Measurements from ENCODE around the gene PLPPR2.
"Not testable (repeated sequence)": the region's sequence is repeated elsewhere in the genome, so short reads cannot be mapped to it uniquely, and the experiment has no call there.

The PLPPR2 gene

DNA sequence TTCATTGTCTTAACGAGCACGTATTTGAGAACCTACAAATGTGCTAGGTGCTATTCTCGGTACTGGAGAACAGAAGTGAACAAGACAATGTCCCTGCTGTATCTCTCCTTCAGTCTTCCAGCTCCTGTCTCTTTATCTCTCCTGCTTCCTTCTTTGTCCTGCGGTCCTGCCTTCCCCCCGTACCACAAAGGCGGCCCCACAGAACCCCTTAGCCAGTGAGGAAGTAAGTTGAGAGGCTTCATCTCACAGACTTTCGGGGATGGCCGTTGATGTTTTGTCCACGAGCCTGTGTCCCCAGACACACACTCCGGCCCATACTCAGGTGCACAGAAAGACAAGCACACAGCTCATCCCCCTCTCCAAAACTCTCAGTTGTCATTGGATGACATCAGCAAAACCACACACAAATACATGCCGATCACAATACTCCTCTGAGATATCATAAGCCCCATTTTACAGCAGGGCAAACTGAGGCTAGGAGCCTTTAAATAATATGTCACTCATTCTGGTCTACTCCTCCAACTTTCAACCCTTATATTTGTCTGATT, 18.7 kb downstream of the PLPPR2 start:
- Mint-ChIP-seq H3K4me1 (peaks cover 24 to 27% of the 10 kb centered on the region in 2 donors), H3K4me3 (no peak overlapping the region), H3K36me3 (peaks cover 18 to 27% of the 10 kb centered on the region in 2 donors), H3K27ac (no peak overlapping the region), H3K27me3 (no peaks in the 10 kb centered on the region), H3K9me3 (peaks cover 0 to 2% of the 10 kb centered on the region in 2 donors)
- ATAC-seq (replicated peaks) (no peak), DNase-seq (no peak)

DNA sequence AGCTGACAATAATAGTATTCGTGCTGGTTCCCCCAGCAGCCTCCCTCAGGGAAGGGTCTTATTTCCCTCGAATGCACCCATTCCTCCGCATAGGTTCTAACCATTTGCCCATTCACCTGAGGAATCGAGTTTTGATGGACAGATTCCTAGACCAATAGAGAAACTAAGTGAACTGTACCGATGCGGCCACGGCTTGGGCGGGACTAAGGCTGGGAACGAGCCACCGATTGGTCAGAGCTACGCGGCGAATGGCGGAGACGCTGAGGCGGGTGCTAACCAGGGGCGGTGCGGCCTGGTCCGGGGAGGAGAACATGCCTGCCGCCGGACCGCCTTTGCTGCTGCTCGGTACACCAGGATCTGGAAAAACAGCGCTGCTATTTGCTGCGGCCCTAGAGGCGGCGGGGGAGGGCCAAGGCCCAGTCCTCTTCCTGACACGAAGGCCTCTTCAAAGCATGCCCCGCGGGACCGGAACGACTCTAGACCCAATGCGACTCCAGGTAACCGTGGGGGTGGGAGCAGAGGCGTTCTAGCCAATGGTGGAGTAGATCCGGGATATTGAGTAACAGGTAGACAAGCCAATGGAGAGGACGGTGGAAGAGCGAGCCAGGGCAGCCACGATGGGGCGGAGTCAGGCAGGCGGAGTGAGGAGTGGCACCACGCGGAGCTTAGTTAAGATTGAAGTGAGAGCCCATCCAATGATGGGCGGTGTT, 19.4 kb downstream of the PLPPR2 start, which contains the start of gene SWSAP1:
TSS of gene SWSAP1 (plus strand) at position 234 of the 710 bp plus-strand sequence. CDS start at position 249, 15 bp downstream.
- Mint-ChIP-seq H3K9me3 (peaks cover 0 to 2% of the 10 kb centered on the region in 2 donors), H3K4me1 (peaks cover 23 to 27% of the 10 kb centered on the region in 2 donors), H3K36me3 (peaks cover 14 to 21% of the 10 kb centered on the region in 2 donors), H3K27ac (no peak within 1 kb of the TSS), H3K4me3 (no peak within 1 kb of the TSS), H3K27me3 (no peaks in the 10 kb centered on the region)
- peak; percentile 98 for DNase-seq
- peak; percentile 91 to 92 for ATAC-seq (replicated peaks)

DNA sequence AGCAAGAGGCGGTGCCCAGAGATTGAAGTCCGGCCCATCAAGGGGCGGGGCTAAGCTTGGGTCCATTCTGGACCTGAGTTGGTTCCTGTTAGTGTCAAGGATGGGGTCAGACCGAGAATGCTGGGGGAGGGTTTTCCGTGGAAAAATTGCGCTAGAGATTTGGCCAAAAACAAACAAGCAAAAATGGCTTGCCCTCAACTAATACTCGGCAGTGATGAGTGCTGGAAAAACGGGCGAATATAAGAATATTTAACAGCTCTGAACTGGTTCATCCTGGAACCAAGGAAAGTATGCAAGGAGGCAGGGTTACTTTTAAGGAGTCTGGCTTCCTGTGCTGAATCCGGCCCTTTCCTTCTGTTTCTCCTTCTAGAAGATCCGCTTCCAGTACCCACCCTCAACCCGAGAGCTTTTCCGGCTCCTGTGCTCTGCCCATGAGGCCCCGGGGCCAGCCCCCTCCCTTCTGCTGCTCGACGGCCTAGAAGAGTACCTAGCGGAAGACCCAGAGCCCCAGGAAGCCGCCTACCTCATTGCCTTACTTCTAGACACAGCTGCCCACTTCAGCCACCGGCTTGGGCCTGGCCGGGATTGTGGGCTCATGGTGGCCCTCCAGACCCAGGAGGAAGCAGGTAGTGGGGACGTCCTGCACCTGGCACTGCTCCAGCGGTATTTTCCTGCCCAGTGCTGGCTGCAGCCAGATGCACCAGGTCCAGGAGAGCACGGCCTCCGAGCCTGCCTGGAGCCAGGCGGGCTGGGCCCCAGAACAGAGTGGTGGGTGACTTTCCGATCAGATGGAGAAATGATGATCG, 20.1 kb downstream of the PLPPR2 start:
- peaks cover 14 to 22% of the 10 kb centered on the region in 2 donors for H3K36me3 Mint-ChIP-seq
- peaks cover 26 to 33% of the 10 kb centered on the region in 2 donors for H3K4me1 Mint-ChIP-seq
- DNase-seq: peak; percentile 67
- ATAC-seq (replicated peaks): peak; percentile 54 to 61
- peaks cover 0 to 2% of the 10 kb centered on the region in 2 donors for H3K9me3 Mint-ChIP-seq
- no peak overlapping the region for H3K27ac Mint-ChIP-seq
- no peaks in the 10 kb centered on the region for H3K27me3 Mint-ChIP-seq
- H3K4me3 Mint-ChIP-seq: no peak overlapping the region

DNA sequence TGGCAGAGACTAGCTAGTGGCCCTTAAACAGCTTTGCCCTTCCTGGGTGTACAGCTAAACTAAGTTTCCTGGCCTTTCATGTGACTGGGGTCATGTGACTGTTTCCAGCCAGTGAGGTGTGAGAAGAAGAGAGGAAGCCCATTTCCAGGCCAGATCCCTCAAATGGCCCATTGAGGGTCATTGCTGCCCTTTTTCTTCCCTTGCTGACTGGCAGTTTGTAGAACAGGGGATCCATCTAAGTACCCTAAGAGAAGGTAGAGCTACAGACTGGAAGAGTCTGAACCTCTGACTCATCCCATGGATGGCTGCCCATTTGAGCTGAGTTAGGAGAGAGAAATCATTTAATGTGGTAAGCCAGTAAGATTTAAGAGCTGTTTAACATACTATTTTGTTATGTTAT, 22.0 kb downstream of the PLPPR2 start:
- DNase-seq: no peak
- no peaks in the 10 kb centered on the region for H3K27me3 Mint-ChIP-seq
- no peak for ATAC-seq (replicated peaks)
- peak overlapping the region; percentile 33 for H3K27ac Mint-ChIP-seq
- H3K36me3 Mint-ChIP-seq: peaks cover 10 to 12% of the 10 kb centered on the region in 2 donors
- H3K4me3 Mint-ChIP-seq: peak overlapping the region; percentile 45 to 70
- peaks cover 34 to 45% of the 10 kb centered on the region in 2 donors for H3K4me1 Mint-ChIP-seq
- H3K9me3 Mint-ChIP-seq: peaks cover 0 to 2% of the 10 kb centered on the region in 2 donors

DNA sequence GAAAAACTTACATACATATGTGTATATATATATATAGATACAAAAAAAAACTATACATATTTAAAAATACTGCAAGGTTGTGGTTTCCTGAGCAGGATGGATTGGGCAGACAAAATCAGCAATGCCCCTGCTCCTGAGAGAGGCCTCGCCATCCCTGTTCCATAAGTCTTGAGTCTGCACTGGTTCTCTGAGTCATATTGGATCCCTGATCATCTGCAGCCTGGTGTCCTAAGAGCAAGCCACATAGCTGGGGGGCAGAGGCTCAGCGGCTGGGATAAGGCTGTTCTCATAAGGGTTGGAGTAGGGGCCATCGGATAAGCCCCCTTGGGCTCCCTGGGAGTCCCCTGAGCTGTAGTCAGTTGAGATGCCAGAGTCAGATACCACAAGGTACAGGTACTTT, 22.5 kb downstream of the PLPPR2 start:
- Mint-ChIP-seq H3K36me3 (peaks cover 10 to 12% of the 10 kb centered on the region in 2 donors), H3K9me3 (peaks cover 0 to 2% of the 10 kb centered on the region in 2 donors)

DNA sequence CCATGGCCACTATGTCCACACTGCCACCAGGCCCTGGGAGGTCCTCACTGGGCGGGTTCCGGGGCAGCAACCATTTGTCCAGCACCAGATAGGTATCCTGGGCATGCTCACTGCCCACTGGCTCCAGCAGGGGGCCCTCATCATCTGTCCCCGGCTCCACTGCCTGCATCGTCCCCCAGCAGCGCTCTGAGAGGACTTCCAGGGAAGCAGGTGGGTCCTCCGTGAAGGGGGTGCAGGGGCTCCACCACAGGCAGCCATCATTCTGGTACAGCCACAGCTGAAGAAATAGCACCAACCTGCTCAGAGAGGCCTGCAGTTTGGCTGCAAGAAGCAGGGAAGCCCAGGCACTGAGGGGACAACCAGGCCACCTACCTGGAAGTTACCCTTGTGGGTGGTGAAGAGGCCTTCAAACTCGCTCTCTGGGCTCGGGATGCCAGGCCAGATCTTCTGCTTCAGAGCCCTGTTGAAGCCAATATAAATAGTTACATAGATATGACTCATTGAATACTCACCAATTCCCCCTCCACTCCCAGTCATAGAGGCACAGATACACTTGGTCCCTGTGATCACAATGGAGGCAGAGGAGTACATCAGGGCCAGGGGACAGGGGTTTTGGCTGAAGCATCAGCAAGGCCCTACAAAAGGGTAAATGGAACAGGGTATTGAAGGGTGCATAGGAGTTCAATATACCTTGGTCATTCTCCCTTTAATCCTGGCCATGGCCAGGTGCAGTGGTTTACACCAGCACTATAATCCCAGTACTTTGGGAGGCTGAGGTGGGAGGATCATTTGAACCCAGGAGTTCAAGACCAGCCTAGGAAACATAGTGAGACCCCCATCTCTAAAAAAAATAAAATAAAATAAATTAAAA, 23.3 kb downstream of the PLPPR2 start:
- Mint-ChIP-seq H3K27ac (no peak overlapping the region), H3K36me3 (peaks cover 10 to 12% of the 10 kb centered on the region in 2 donors), H3K4me1 (peaks cover 33 to 56% of the 10 kb centered on the region in 2 donors), H3K27me3 (peaks cover 5 to 9% of the 10 kb centered on the region in 2 donors), H3K9me3 (peaks cover 0 to 2% of the 10 kb centered on the region in 2 donors), H3K4me3 (peak overlapping the region in 1 of 2 donors; percentile 24)
- no peak for ATAC-seq (replicated peaks)
- no peak for DNase-seq

More for the DNA sequence above, 22.5 kb downstream of the PLPPR2 start:
- Mint-ChIP-seq H3K4me3 (no peak overlapping the region), H3K27me3 (peaks cover 3% of the 10 kb centered on the region in 2 donors), H3K27ac (no peak overlapping the region), H3K4me1 (peaks cover 36 to 48% of the 10 kb centered on the region in 2 donors)
- ATAC-seq (replicated peaks) (no peak), DNase-seq (no peak)

DNA sequence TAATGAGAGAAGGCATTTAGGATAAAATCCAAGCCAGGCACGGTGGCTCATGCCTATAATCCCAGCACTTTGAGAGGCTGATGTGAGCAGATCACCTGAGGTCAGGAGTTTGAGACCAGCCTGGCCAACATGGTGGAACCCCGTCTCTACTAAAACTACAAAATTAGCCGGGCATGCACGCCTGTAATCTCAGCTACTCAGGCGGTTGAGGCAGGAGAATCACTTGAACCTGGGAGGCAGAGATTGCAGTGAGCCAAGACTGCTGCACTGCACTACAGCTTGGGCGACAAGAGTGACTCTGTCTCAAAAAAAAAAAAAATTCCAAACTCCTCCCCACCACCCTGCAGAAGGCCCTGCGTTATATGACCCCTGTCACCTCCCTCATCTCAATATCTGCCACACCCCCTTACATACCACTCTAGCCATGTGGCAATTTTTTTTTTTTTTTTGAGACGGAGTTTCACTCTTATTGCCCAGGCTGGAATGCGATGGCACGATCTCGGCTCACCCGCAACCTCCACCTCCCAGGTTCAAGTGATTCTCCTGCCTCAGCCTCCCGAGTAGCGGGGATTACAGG, 24.1 kb downstream of the PLPPR2 start:
- Mint-ChIP-seq H3K36me3 (peaks cover 10 to 12% of the 10 kb centered on the region in 2 donors), H3K4me1 (peaks cover 33 to 57% of the 10 kb centered on the region in 2 donors)
- not testable (repeated sequence) for H3K9me3 Mint-ChIP-seq; H3K27me3 Mint-ChIP-seq; ATAC-seq (replicated peaks); H3K27ac Mint-ChIP-seq; DNase-seq; H3K4me3 Mint-ChIP-seq

DNA sequence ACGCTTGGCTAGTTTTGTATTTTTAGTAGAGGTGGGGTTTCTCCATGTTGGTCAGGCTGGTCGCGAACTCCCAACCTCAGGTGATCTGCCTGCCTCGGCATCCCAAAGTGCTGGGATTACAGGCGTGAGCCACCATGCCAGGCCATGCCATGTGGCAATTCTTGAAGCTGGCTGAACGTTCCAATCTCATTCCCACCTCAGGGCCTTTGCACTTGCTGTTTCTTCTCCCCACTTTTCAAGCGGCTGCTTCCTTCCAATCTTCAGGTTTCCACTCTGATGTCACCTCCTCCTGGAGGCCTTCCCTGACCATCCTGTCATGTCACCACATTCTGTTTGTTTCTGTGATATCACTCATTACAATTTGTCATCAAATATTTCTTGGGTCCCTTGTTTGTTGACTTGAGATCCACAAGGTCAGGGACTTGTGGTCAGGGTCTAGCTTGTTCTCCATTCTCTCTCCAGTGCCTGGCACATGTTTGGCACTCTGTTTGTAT, 24.7 kb downstream of the PLPPR2 start:
- Mint-ChIP-seq H3K9me3 (peaks cover 0 to 2% of the 10 kb centered on the region in 2 donors), H3K36me3 (peaks cover 10 to 12% of the 10 kb centered on the region in 2 donors), H3K4me3 (peak overlapping the region; percentile 86 to 95), H3K4me1 (peaks cover 35 to 57% of the 10 kb centered on the region in 2 donors), H3K27me3 (peaks cover 5 to 9% of the 10 kb centered on the region in 2 donors), H3K27ac (peak overlapping the region; percentile 95)
- DNase-seq: no peak
- ATAC-seq (replicated peaks): no peak

DNA sequence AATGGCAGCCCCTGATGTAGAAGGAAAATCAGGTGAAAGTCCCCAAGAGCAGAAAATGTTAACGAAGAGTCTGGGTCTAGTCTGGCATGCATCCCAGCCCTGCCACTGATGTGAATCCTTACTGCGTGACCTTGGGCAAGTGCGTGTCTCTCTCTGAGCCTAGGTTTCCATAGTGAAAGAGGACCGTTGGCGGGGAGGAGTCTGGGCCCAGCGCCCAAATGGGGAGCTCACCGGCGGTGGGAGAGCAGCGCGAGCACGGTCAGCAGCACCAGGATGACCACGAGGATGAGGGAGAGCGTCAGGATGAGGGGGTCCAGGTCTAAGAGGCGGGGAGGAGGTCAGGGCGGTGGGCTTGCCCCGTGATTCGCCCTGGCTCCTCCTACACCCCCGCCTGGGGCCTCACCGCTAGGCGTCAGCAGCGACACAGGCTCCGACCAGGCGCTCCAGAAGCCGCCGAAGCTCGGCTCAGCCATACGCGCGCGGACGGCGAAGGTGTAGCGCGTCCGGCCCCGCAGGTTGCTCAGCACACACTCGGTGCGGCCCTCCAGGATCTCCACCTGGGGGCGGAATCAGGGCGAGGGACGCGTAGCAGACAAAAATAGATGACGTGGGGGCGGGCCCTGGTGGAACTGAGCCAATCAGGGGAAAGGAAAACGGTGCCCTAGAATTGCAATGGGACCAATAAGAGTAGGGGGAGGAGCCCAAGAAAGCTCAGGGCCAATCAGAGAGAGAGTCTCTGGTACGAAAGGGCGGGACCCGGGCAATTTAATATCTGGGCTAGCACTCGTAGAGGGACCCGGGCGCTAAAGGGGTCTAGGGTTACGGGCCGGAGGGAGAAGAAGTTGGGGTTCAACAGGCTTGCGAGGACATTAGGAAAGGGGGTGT, 25.7 kb downstream of the PLPPR2 start:
- ATAC-seq (replicated peaks): peak; percentile 88 to 90
- peak overlapping the region; percentile 86 to 95 for H3K4me3 Mint-ChIP-seq
- H3K9me3 Mint-ChIP-seq: peaks cover 0 to 2% of the 10 kb centered on the region in 2 donors
- peaks cover 5 to 9% of the 10 kb centered on the region in 2 donors for H3K27me3 Mint-ChIP-seq
- peak overlapping the region; percentile 95 for H3K27ac Mint-ChIP-seq
- DNase-seq: peak; percentile 97
- peaks cover 31 to 57% of the 10 kb centered on the region in 2 donors for H3K4me1 Mint-ChIP-seq
- H3K36me3 Mint-ChIP-seq: peaks cover 10% of the 10 kb centered on the region in 2 donors

DNA sequence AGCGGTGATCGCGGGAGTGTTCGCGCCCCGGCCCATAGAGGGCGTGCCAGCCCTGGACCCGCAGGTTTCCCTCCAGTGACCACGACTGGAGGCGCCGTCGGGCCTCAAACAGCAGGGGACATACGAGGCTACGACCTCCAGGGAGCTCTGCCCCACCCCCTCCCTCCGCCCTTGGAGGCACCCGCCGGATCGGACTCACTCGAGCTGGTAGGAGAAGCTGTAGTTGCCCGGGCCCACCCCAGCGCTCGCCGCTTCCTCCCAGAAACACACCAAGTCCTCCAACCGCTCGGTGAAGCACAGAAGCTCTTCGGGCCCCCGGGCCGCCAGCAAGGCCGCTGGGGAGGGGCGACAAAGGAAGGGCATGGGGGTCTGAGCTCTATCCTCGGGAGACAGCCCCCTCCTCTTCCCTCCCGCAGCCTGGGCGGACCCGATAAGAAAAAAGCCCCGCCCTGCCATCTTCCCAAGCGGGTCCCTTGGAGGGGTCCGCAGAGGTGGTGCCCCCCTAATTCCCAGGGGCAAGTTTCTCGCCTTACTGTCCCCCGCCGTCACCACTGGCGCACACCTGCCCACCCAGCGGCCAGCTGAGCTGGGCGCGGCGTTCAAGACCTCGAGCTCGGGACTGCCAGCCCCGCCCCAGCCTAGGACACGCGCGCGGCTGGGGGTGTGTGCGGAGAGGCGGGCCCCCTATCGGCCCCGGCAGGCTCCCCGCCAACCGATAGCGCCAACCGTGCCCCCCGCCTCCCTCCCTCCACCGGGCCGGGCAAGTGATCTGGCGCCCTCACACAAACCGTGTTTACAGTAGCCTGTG, 27.9 kb downstream of the PLPPR2 start:
- no peaks in the 10 kb centered on the region for H3K9me3 Mint-ChIP-seq
- ATAC-seq (replicated peaks): no peak
- peak; percentile 21 for DNase-seq
- peaks cover 5 to 9% of the 10 kb centered on the region in 2 donors for H3K27me3 Mint-ChIP-seq
- peaks cover 29 to 53% of the 10 kb centered on the region in 2 donors for H3K4me1 Mint-ChIP-seq
- H3K36me3 Mint-ChIP-seq: peaks cover 6% of the 10 kb centered on the region in 2 donors
- H3K27ac Mint-ChIP-seq: peak overlapping the region; percentile 77
- H3K4me3 Mint-ChIP-seq: peak overlapping the region; percentile 76 to 83

DNA sequence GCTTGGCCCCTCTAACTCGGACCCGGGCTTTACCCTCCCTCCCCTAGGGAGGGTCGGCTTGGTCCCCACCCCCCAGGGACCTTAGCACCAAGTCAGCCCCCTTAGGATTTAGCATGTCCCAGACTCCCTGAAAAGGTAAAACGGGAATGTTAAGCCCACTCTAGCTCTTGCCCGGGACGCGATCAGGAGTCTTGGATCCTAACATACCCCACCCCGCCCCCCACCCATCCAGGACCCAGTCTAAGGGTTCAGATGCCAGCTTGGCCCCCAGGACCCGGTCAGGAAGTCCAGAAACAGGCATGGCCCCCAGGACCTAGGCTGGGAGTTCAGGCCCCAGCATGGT, 28.4 kb downstream of the PLPPR2 start:
- H3K27me3 Mint-ChIP-seq: peaks cover 5 to 9% of the 10 kb centered on the region in 2 donors
- DNase-seq (no peak), ATAC-seq (replicated peaks) (no peak)
- H3K9me3 Mint-ChIP-seq: no peaks in the 10 kb centered on the region
- no peak overlapping the region for H3K27ac Mint-ChIP-seq
- H3K4me1 Mint-ChIP-seq: peaks cover 25 to 49% of the 10 kb centered on the region in 2 donors
- H3K36me3 Mint-ChIP-seq: peaks cover 1 to 5% of the 10 kb centered on the region in 2 donors
- peak overlapping the region; percentile 76 to 83 for H3K4me3 Mint-ChIP-seq

DNA sequence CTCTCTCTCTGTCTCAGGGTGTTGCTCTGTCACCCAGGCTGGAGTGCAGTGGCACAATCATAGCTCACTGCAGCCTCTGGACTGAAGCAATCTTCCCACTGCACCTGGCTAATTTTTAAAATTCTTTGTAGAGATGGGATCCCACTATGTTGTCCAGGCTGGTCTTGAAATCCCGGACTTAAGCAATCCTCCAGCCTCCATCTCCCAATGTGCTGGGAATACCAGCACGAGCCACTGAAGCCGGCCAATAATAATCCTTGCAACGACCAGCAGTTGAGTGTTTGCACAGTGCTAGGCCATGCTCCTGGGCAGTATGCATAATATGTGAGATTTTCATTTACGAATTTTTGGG, 29.5 kb downstream of the PLPPR2 start:
- Mint-ChIP-seq H3K36me3 (peaks cover 0 to 4% of the 10 kb centered on the region in 2 donors), H3K27ac (peak overlapping the region; percentile 47), H3K4me1 (peaks cover 24 to 47% of the 10 kb centered on the region in 2 donors), H3K27me3 (peaks cover 5 to 9% of the 10 kb centered on the region in 2 donors), H3K4me3 (peak overlapping the region; percentile 4 to 64), H3K9me3 (no peaks in the 10 kb centered on the region)
- no peak for DNase-seq
- ATAC-seq (replicated peaks): no peak
